ENCODE measurements around the gene IGF2. TPM values are rescaled to one million over a fixed set of nuclear protein-coding genes. Genes with fewer than 3 reads are reported as not detected.

Gene IGF2
- total and polyA plus RNA-seq, 2 of the 8 experiments (the other 6 are each of a cell fraction or from before 2014, with no cell fraction given), result 0.74 to 1.5 TPM

DNA sequence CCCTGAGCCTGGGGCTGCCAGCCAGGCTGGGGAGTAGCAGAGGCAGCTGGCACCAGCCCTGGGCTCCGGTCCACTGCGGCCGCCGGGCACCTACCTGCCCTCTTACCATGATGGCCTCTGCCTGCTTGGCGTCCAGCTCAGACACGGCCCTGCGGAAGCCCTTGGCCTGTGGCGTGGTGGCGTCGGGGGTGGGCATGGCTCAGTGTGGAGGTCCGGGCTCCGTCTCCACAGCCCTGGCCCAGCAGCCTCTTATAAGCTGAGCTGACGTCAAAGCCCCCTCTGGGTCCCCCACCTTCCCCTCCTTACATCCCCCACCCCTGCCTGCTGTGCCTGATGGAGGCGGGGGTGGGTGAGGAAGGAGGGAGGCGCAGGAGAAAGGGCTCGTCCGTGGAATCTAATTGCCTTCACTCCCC is 32.4 kb upstream of the IGF2 start, which contains the start of gene TH (continued):
- TF ChIP-seq, protein P1, sequence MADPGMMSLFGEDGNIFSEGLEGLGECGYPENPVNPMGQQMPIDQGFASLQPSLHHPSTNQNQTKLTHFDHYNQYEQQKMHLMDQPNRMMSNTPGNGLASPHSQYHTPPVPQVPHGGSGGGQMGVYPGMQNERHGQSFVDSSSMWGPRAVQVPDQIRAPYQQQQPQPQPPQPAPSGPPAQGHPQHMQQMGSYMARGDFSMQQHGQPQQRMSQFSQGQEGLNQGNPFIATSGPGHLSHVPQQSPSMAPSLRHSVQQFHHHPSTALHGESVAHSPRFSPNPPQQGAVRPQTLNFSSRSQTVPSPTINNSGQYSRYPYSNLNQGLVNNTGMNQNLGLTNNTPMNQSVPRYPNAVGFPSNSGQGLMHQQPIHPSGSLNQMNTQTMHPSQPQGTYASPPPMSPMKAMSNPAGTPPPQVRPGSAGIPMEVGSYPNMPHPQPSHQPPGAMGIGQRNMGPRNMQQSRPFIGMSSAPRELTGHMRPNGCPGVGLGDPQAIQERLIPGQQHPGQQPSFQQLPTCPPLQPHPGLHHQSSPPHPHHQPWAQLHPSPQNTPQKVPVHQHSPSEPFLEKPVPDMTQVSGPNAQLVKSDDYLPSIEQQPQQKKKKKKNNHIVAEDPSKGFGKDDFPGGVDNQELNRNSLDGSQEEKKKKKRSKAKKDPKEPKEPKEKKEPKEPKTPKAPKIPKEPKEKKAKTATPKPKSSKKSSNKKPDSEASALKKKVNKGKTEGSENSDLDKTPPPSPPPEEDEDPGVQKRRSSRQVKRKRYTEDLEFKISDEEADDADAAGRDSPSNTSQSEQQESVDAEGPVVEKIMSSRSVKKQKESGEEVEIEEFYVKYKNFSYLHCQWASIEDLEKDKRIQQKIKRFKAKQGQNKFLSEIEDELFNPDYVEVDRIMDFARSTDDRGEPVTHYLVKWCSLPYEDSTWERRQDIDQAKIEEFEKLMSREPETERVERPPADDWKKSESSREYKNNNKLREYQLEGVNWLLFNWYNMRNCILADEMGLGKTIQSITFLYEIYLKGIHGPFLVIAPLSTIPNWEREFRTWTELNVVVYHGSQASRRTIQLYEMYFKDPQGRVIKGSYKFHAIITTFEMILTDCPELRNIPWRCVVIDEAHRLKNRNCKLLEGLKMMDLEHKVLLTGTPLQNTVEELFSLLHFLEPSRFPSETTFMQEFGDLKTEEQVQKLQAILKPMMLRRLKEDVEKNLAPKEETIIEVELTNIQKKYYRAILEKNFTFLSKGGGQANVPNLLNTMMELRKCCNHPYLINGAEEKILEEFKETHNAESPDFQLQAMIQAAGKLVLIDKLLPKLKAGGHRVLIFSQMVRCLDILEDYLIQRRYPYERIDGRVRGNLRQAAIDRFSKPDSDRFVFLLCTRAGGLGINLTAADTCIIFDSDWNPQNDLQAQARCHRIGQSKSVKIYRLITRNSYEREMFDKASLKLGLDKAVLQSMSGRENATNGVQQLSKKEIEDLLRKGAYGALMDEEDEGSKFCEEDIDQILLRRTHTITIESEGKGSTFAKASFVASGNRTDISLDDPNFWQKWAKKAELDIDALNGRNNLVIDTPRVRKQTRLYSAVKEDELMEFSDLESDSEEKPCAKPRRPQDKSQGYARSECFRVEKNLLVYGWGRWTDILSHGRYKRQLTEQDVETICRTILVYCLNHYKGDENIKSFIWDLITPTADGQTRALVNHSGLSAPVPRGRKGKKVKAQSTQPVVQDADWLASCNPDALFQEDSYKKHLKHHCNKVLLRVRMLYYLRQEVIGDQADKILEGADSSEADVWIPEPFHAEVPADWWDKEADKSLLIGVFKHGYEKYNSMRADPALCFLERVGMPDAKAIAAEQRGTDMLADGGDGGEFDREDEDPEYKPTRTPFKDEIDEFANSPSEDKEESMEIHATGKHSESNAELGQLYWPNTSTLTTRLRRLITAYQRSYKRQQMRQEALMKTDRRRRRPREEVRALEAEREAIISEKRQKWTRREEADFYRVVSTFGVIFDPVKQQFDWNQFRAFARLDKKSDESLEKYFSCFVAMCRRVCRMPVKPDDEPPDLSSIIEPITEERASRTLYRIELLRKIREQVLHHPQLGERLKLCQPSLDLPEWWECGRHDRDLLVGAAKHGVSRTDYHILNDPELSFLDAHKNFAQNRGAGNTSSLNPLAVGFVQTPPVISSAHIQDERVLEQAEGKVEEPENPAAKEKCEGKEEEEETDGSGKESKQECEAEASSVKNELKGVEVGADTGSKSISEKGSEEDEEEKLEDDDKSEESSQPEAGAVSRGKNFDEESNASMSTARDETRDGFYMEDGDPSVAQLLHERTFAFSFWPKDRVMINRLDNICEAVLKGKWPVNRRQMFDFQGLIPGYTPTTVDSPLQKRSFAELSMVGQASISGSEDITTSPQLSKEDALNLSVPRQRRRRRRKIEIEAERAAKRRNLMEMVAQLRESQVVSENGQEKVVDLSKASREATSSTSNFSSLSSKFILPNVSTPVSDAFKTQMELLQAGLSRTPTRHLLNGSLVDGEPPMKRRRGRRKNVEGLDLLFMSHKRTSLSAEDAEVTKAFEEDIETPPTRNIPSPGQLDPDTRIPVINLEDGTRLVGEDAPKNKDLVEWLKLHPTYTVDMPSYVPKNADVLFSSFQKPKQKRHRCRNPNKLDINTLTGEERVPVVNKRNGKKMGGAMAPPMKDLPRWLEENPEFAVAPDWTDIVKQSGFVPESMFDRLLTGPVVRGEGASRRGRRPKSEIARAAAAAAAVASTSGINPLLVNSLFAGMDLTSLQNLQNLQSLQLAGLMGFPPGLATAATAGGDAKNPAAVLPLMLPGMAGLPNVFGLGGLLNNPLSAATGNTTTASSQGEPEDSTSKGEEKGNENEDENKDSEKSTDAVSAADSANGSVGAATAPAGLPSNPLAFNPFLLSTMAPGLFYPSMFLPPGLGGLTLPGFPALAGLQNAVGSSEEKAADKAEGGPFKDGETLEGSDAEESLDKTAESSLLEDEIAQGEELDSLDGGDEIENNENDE (IDR thresholded peaks at IDR 0.05; ENCODE audit: insufficient replicate concordance, low read length), result no peak
- no peak for TF ChIP-seq NANOG (IDR thresholded peaks at IDR 0.05; ENCODE audit: insufficient read depth, low read depth, low read length, poor library complexity, severe bottlenecking)
- TF ChIP-seq, protein P2, sequence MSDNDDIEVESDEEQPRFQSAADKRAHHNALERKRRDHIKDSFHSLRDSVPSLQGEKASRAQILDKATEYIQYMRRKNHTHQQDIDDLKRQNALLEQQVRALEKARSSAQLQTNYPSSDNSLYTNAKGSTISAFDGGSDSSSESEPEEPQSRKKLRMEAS (IDR thresholded peaks at IDR 0.05), result no peak
- TF ChIP-seq SUZ12 (IDR thresholded peaks at IDR 0.05; ENCODE audit: low read length), result no peak
- TF ChIP-seq, protein P3, sequence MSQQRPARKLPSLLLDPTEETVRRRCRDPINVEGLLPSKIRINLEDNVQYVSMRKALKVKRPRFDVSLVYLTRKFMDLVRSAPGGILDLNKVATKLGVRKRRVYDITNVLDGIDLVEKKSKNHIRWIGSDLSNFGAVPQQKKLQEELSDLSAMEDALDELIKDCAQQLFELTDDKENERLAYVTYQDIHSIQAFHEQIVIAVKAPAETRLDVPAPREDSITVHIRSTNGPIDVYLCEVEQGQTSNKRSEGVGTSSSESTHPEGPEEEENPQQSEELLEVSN (IDR thresholded peaks at IDR 0.05), result no peak
- no peak for TF ChIP-seq ZNF274 (IDR thresholded peaks at IDR 0.05; ENCODE audit: borderline replicate concordance, extremely low read depth, low read length)
- TF ChIP-seq ASH2L (IDR thresholded peaks at IDR 0.05; ENCODE audit: low read length), result no peak
- TF ChIP-seq CEBPB (IDR thresholded peaks at IDR 0.05; ENCODE audit: low read depth, low read length), result no peak
- TF ChIP-seq SP4 (IDR thresholded peaks at IDR 0.05; ENCODE audit: low read length), result no peak
- TF ChIP-seq POU5F1 (IDR thresholded peaks at IDR 0.05; ENCODE audit: low read depth, low read length), result no peak
- no peak for TF ChIP-seq KDM1A (IDR thresholded peaks at IDR 0.05; ENCODE audit: borderline replicate concordance, low read length)

Measured in H1 (cell line).